Testis (tissue), 2 donors: ENCODE data around the gene TEP1.

ENCODE experiments used
- CTCF ChIP-seq, 3 experiments: fragments of 450-650 bp in 2 of 3; fragments of 200-600 bp in 1 of 3; sonication (generic) in 1 of 3; IDR thresholded peaks; one replicate each; pipeline ENCODE4 v1.5.1; 2016 to 2019; ENCODE audit warnings: antibody characterized with exemption in 3 of 3, mild to moderate bottlenecking in 2 of 3, moderate library complexity in 1 of 3
- POLR2A ChIP-seq: fragments of 450-650 bp; IDR thresholded peaks from one replicate; pipeline ENCODE4 v1.6.1; 2017; ENCODE audit warnings: antibody characterized with exemption, mild to moderate bottlenecking, moderate library complexity

- TF ChIP-seq POLR2A (no peak), CTCF (IDR thresholded peaks at IDR 0.05) (no peak)
These were observed 66.6 kb downstream of the TEP1 start for GRCh38 chr14:20346713-20347112.
